Activated T-helper 9 cell treated with anti-CD3 and anti-CD28 coated beads, Interleukin-2, amount 50 U/mL, for 16 hours (primary cell): ENCODE data around the gene MCCC2.
"Not testable (repeated sequence)": the region's sequence is repeated elsewhere in the genome, so short reads cannot be mapped to it uniquely, and the experiment has no call there.

Source experiments
- DNase-seq: peaks from one replicate; pipeline ENCODE4 v3.0.0-alpha.2; 2020; ENCODE audit warnings: low read depth

The MCCC2 gene

GRCh38 chr5:71662381-71662780 is 75.2 kb downstream of the MCCC2 start:
- no peak for DNase-seq

- no peak for DNase-seq
Measured at GRCh38 chr5:71663191-71663969, 76.2 kb downstream of the MCCC2 start.

GRCh38 chr5:71664615-71665014 is 77.5 kb downstream of the MCCC2 start:
- DNase-seq, result not testable (repeated sequence)

- no peak for DNase-seq
Measured at GRCh38 chr5:71666321-71666720, 79.2 kb downstream of the MCCC2 start.

GRCh38 chr5:71677977-71678376 is 90.8 kb downstream of the MCCC2 start:
- no peak for DNase-seq

- DNase-seq, result no peak
Measured at GRCh38 chr5:71679714-71680113, 92.6 kb downstream of the MCCC2 start.

- DNase-seq, result no peak
Measured at GRCh38 chr5:71680510-71680909, 93.4 kb downstream of the MCCC2 start.

- no peak for DNase-seq
Measured at GRCh38 chr5:71681296-71681695, 94.2 kb downstream of the MCCC2 start.

GRCh38 chr5:71684309-71684708 is 97.2 kb downstream of the MCCC2 start:
- no peak for DNase-seq

- DNase-seq, result no peak
Measured at GRCh38 chr5:71693828-71694427, 106.8 kb downstream of the MCCC2 start.

GRCh38 chr5:71695071-71695470 is 107.9 kb downstream of the MCCC2 start:
- DNase-seq, result no peak

- DNase-seq, result no peak
Measured at GRCh38 chr5:71695595-71695994, 108.5 kb downstream of the MCCC2 start.

GRCh38 chr5:71697967-71698366 is 110.8 kb downstream of the MCCC2 start:
- DNase-seq, result no peak

GRCh38 chr5:71699233-71699632 is 112.1 kb downstream of the MCCC2 start:
- no peak for DNase-seq

- no peak for DNase-seq
Measured at GRCh38 chr5:71699751-71700150, 112.6 kb downstream of the MCCC2 start.

GRCh38 chr5:71700803-71701202 is 113.7 kb downstream of the MCCC2 start:
- no peak for DNase-seq

- DNase-seq, result no peak
Measured at GRCh38 chr5:71701407-71701806, 114.3 kb downstream of the MCCC2 start.

- no peak for DNase-seq
Measured at GRCh38 chr5:71703941-71704340, 116.8 kb downstream of the MCCC2 start.

GRCh38 chr5:71705421-71705820 is 118.3 kb downstream of the MCCC2 start:
- no peak for DNase-seq

GRCh38 chr5:71706906-71707305 is 119.8 kb downstream of the MCCC2 start:
- no peak for DNase-seq
